Heart left ventricle (tissue), 13 donors: Measurements from ENCODE around the gene EPB41L4B.

Experiments used
- POLR2A ChIP-seq, 2 donors: fragments of 450-650 bp; IDR thresholded peaks; one replicate each; pipeline ENCODE4 v1.6.1; 2017; ENCODE audit warnings: antibody characterized with exemption in 2 of 2, mild to moderate bottlenecking in 2 of 2, moderate library complexity in 2 of 2
- TF ChIP-seq, protein P1 (sequence below), 12 donors: fragments of 200-600 bp; sonication (generic) in 4 of 12; IDR thresholded peaks; one replicate each; pipeline versions ENCODE4 v1.5.0 to v1.8.0; 2018 to 2022; ENCODE audit warnings: antibody characterized with exemption in 12 of 12, mild to moderate bottlenecking in 5 of 12
- donor health status: ischemic (EF 13 %, LVEDD 7.1; RV severe dilation, severe dysfunction).
- donor health status: DM: no; HTN: yes; CAD: no.
- donor health status: DM: no; HTN: no; CAD: no.
- donor health status: ischemic (EF 25% LVEDD 6.9; RV normal size, moderate dysfunction).
- donor health status: ischemic (EF 25% LVEDD 5.7; RV mildly dilated, moderate dysfunction).
- donor health status: ischemic (EF 35%, LVEDD 5.7; RV mildly dilated, moderate dysfunction).
- donor health status: nonischemic (EF 11% LVEDD 7.7; RV severe dilation, severe dysfunction).
- donor health status: DM: yes; HTN: yes; CAD: no.
- donor health status: PGD.
- donor health status: ischemic (EF 29% LVEDD 5.4; RV normal size, mild dysfunction).
- donor health status: nonischemic (EF 23%, LVEDD 6.1; RV moderate dilation, normal function).

- TF ChIP-seq, protein P1, sequence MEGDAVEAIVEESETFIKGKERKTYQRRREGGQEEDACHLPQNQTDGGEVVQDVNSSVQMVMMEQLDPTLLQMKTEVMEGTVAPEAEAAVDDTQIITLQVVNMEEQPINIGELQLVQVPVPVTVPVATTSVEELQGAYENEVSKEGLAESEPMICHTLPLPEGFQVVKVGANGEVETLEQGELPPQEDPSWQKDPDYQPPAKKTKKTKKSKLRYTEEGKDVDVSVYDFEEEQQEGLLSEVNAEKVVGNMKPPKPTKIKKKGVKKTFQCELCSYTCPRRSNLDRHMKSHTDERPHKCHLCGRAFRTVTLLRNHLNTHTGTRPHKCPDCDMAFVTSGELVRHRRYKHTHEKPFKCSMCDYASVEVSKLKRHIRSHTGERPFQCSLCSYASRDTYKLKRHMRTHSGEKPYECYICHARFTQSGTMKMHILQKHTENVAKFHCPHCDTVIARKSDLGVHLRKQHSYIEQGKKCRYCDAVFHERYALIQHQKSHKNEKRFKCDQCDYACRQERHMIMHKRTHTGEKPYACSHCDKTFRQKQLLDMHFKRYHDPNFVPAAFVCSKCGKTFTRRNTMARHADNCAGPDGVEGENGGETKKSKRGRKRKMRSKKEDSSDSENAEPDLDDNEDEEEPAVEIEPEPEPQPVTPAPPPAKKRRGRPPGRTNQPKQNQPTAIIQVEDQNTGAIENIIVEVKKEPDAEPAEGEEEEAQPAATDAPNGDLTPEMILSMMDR (IDR thresholded peaks at IDR 0.05) = no peak
- TF ChIP-seq POLR2A (IDR thresholded peaks at IDR 0.05) = no peak
Measured at GRCh38 chr9:109305801-109306200, 15.1 kb downstream of the EPB41L4B start.
